Activated CD4-positive, alpha-beta memory T cell treated with anti-CD3 and anti-CD28 coated beads, Interleukin-2, amount 10 ng/mL, durations not matched to agents 7 days and 5 days (primary cell): ENCODE measurements around the gene CPEB2. TPM values are rescaled to one million over a fixed set of nuclear protein-coding genes. Genes with fewer than 3 reads are reported as not detected.

ENCODE experiments used
- CTCF ChIA-PET: fragments of 350-600 bp; sonication (Branson Sonifier 250); formaldehyde crosslinking; loops from one replicate; lab custom pipeline; 2021; ENCODE audit warnings: antibody characterized with exemption, inconsistent platforms; lab: Charles Lee
- POLR2A ChIA-PET: fragments of 350-600 bp; sonication (Branson Sonifier 250); formaldehyde crosslinking; loops from one replicate; lab custom pipeline; 2021; ENCODE audit warnings: antibody characterized with exemption; lab: Charles Lee
- DNase-seq: peaks from one replicate; pipeline ENCODE4 v3.0.0-alpha.2; 2020
- H3K27ac Mint-ChIP-seq: one replicate; pipeline ENCODE4 v1.8.0; 2021; ENCODE audit warnings: mild to moderate bottlenecking, mixed read lengths
- H3K27me3 Mint-ChIP-seq: one replicate; pipeline ENCODE4 v1.8.0; 2021; ENCODE audit warnings: mixed read lengths
- H3K36me3 Mint-ChIP-seq: one replicate; pipeline ENCODE4 v1.8.0; 2021; ENCODE audit warnings: low read depth, mixed read lengths
- H3K4me1 Mint-ChIP-seq: one replicate; pipeline ENCODE4 v1.8.0; 2021; ENCODE audit warnings: mixed read lengths
- H3K4me3 Mint-ChIP-seq: one replicate; pipeline ENCODE4 v1.8.0; 2021; ENCODE audit warnings: mild to moderate bottlenecking, mixed read lengths
- H3K9me3 Mint-ChIP-seq: one replicate; pipeline ENCODE4 v1.8.0; 2021; ENCODE audit warnings: mixed read lengths
- total RNA-seq, 2 experiments: library from RNA; stranded (reverse); gene quantifications; one replicate each; pipeline ENCODE4 v1.2.3, GENCODE V29; 2021

The CPEB2 gene
- total RNA-seq, 2 experiments from 2014 or later = 17.6 to 20.4 TPM

DNA sequence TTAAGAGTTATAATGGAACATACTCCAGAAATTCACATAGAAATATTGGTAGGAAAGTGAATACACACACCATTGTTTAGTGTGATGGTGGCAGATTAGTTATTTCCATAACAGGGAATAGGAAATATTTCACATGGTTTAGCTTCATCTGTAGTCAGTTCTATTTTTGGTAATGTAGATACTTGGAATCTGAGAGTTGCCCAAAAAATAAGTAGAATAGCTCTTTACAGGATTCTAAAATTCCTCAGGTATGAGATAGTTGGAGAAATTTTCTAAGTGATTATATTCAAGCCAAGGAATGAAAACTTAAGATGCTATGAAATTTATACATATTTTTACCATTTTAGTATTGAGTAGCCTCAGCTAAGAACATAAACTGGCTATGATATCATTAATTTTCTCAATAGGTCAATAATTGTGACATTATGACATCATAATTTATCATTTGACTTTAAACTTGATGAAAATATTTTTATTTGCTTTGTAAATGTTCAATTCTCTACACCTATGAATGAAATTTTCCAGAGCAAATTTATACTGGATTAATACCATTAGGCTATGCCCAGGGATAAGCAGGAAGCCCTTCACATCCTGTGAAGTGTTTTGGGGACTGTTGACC lies 35.8 kb downstream of the CPEB2 start:
- peaks cover 23% of the 10 kb centered on the region for H3K4me1 Mint-ChIP-seq
- CTCF ChIA-PET = no interaction called here
- H3K27me3 Mint-ChIP-seq = no peaks in the 10 kb centered on the region
- H3K27ac Mint-ChIP-seq = no peak overlapping the region
- POLR2A ChIA-PET = no interaction called here
- H3K9me3 Mint-ChIP-seq = no peaks in the 10 kb centered on the region
- no peak overlapping the region for H3K4me3 Mint-ChIP-seq
- DNase-seq = no peak
- H3K36me3 Mint-ChIP-seq = peaks cover 36% of the 10 kb centered on the region

- H3K4me1 Mint-ChIP-seq = no peaks in the 10 kb centered on the region
- no peaks in the 10 kb centered on the region for H3K9me3 Mint-ChIP-seq
- POLR2A ChIA-PET = no interaction called here
- H3K36me3 Mint-ChIP-seq = peaks cover 22% of the 10 kb centered on the region
- H3K27ac Mint-ChIP-seq = no peak overlapping the region
- H3K4me3 Mint-ChIP-seq = no peak overlapping the region
- CTCF ChIA-PET = no interaction called here
- H3K27me3 Mint-ChIP-seq = no peaks in the 10 kb centered on the region
- DNase-seq = no peak
These were observed 38.7 kb downstream of the CPEB2 start for GRCh38 chr4:15040916-15041463.

- Mint-ChIP-seq H3K27me3 (no peaks in the 10 kb centered on the region), H3K4me1 (no peaks in the 10 kb centered on the region), H3K27ac (no peak overlapping the region), H3K9me3 (no peaks in the 10 kb centered on the region), H3K36me3 (peaks cover 29% of the 10 kb centered on the region), H3K4me3 (no peak overlapping the region)
- POLR2A ChIA-PET = no interaction called here
- no peak for DNase-seq
- CTCF ChIA-PET = no interaction called here
These were observed 40.4 kb downstream of the CPEB2 start for GRCh38 chr4:15042529-15043167.

- CTCF ChIA-PET = no interaction called here
- H3K27me3 Mint-ChIP-seq = no peaks in the 10 kb centered on the region
- no peak for DNase-seq
- POLR2A ChIA-PET = no interaction called here
- no peaks in the 10 kb centered on the region for H3K4me1 Mint-ChIP-seq
- H3K4me3 Mint-ChIP-seq = no peak overlapping the region
- no peak overlapping the region for H3K27ac Mint-ChIP-seq
- no peaks in the 10 kb centered on the region for H3K9me3 Mint-ChIP-seq
- H3K36me3 Mint-ChIP-seq = peaks cover 31% of the 10 kb centered on the region
These were observed 40.9 kb downstream of the CPEB2 start for GRCh38 chr4:15043226-15043625.

GRCh38 chr4:15043922-15044321 lies 41.6 kb downstream of the CPEB2 start:
- Mint-ChIP-seq H3K4me3 (no peak overlapping the region), H3K27me3 (no peaks in the 10 kb centered on the region), H3K27ac (no peak overlapping the region), H3K36me3 (peaks cover 33% of the 10 kb centered on the region), H3K4me1 (no peaks in the 10 kb centered on the region), H3K9me3 (no peaks in the 10 kb centered on the region)
- ChIA-PET POLR2A (no interaction called here), CTCF (no interaction called here)
- DNase-seq = no peak

DNA sequence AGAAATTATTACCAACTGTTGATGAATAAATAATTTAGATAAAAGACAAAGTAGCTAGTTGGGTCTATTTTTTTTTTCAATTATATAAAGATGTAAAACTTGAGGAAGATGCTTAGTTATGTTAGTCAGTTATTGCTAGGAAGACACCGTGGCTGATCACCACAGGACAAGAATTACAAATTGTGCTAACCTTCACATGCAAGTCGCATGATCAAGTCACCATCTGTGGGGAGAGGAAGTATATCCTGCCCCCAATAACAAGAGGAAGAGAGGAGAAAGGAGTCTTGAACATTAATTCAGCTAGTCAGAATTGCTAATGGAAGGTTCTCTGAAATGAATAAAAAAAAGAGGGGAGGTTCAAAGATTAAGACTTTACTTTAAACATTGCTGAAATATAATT lies 52.3 kb downstream of the CPEB2 start:
- no peaks in the 10 kb centered on the region for H3K27me3 Mint-ChIP-seq
- peaks cover 47% of the 10 kb centered on the region for H3K36me3 Mint-ChIP-seq
- H3K27ac Mint-ChIP-seq = no peak overlapping the region
- H3K4me3 Mint-ChIP-seq = no peak overlapping the region
- no peaks in the 10 kb centered on the region for H3K9me3 Mint-ChIP-seq
- H3K4me1 Mint-ChIP-seq = peaks cover 5% of the 10 kb centered on the region
- DNase-seq = no peak
- POLR2A ChIA-PET = no interaction called here
- CTCF ChIA-PET = no interaction called here

- Mint-ChIP-seq H3K27ac (no peak overlapping the region), H3K4me1 (no peaks in the 10 kb centered on the region), H3K9me3 (no peaks in the 10 kb centered on the region), H3K27me3 (no peaks in the 10 kb centered on the region), H3K36me3 (peaks cover 32% of the 10 kb centered on the region), H3K4me3 (no peak overlapping the region)
- no peak for DNase-seq
- ChIA-PET POLR2A (no interaction called here), CTCF (no interaction called here)
These were observed 57.9 kb downstream of the CPEB2 start for GRCh38 chr4:15060213-15060612.

GRCh38 chr4:15063341-15063740 lies 61.1 kb downstream of the CPEB2 start:
- no peak overlapping the region for H3K27ac Mint-ChIP-seq
- H3K9me3 Mint-ChIP-seq = no peaks in the 10 kb centered on the region
- no peaks in the 10 kb centered on the region for H3K27me3 Mint-ChIP-seq
- no peak for DNase-seq
- ChIA-PET CTCF (no interaction called here), POLR2A (no interaction called here)
- peaks cover 34% of the 10 kb centered on the region for H3K36me3 Mint-ChIP-seq
- no peaks in the 10 kb centered on the region for H3K4me1 Mint-ChIP-seq
- no peak overlapping the region for H3K4me3 Mint-ChIP-seq

- H3K27ac Mint-ChIP-seq = no peak overlapping the region
- H3K4me3 Mint-ChIP-seq = no peak overlapping the region
- H3K27me3 Mint-ChIP-seq = no peaks in the 10 kb centered on the region
- H3K36me3 Mint-ChIP-seq = peaks cover 32% of the 10 kb centered on the region
- DNase-seq = no peak
- POLR2A ChIA-PET = no interaction called here
- H3K9me3 Mint-ChIP-seq = no peaks in the 10 kb centered on the region
- no peaks in the 10 kb centered on the region for H3K4me1 Mint-ChIP-seq
- CTCF ChIA-PET = no interaction called here
These were observed 63.2 kb downstream of the CPEB2 start for GRCh38 chr4:15065516-15065915.

GRCh38 chr4:15066140-15066539 lies 63.9 kb downstream of the CPEB2 start:
- Mint-ChIP-seq H3K27me3 (no peaks in the 10 kb centered on the region), H3K27ac (no peak overlapping the region), H3K4me1 (no peaks in the 10 kb centered on the region), H3K36me3 (peaks cover 38% of the 10 kb centered on the region), H3K9me3 (no peaks in the 10 kb centered on the region), H3K4me3 (no peak overlapping the region)
- ChIA-PET CTCF (no interaction called here), POLR2A (no interaction called here)
- DNase-seq = no peak

DNA sequence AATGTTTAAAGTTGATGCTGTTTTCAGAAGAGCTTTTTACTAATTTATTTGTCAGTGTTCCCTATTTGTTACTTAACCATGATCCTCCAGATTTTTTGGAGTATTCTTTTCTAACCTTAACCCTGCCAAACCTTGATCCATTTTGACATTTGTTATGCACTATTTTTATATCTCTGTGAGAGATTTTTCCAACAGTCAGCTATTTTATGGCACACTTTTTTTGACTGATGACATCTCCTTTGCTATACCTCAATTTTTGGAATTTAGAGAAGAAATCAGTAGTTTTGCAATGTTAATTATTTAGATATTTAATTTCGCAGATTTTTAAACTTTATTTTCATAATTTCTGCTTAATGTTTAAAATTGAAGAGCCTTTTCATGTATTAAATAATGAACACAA lies 66.0 kb downstream of the CPEB2 start:
- ChIA-PET CTCF (no interaction called here), POLR2A (no interaction called here)
- no peak overlapping the region for H3K4me3 Mint-ChIP-seq
- DNase-seq = no peak
- no peak overlapping the region for H3K27ac Mint-ChIP-seq
- H3K27me3 Mint-ChIP-seq = no peaks in the 10 kb centered on the region
- H3K4me1 Mint-ChIP-seq = no peaks in the 10 kb centered on the region
- peaks cover 38% of the 10 kb centered on the region for H3K36me3 Mint-ChIP-seq
- no peaks in the 10 kb centered on the region for H3K9me3 Mint-ChIP-seq

GRCh38 chr4:15075875-15076274 lies 73.6 kb downstream of the CPEB2 start:
- CTCF ChIA-PET = no interaction called here

DNA sequence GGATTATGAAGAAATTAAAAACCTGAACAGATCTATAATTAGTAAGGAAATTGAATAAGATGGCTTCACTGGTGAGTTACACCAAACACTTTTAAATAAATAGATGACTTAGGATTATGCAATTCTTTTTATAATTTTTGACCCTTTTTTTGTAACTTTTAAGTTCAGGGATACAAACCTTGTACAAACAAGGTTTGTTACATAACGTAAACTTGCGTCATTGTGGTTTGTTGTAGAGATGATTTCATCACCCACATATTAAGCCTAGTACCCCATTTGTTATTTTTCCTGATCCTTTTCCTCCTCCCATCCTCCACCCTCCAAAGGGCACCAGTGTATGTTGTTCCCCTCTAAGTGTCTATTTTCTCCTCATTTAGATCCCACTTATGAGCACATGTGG lies 75.7 kb downstream of the CPEB2 start:
- ChIA-PET CTCF (no interaction called here), POLR2A (no interaction called here)
- H3K27ac Mint-ChIP-seq = no peak overlapping the region
- no peak overlapping the region for H3K4me3 Mint-ChIP-seq
- H3K4me1 Mint-ChIP-seq = no peaks in the 10 kb centered on the region
- H3K9me3 Mint-ChIP-seq = peaks cover 10% of the 10 kb centered on the region
- H3K36me3 Mint-ChIP-seq = no peaks in the 10 kb centered on the region
- DNase-seq = no peak
- H3K27me3 Mint-ChIP-seq = peaks cover 10% of the 10 kb centered on the region

More at GRCh38 chr4:15075875-15076274, 73.6 kb downstream of the CPEB2 start:
- DNase-seq = no peak
- Mint-ChIP-seq H3K36me3 (peaks cover 5% of the 10 kb centered on the region), H3K27ac (no peak overlapping the region), H3K4me1 (no peaks in the 10 kb centered on the region), H3K9me3 (peaks cover 10% of the 10 kb centered on the region), H3K27me3 (peaks cover 10% of the 10 kb centered on the region), H3K4me3 (no peak overlapping the region)
- POLR2A ChIA-PET = no interaction called here
